SW480 (cell line): ENCODE data around the gene GAS6.
A peak's percentile ranks its signal among the peaks of the same experiment; 100 is the strongest.
"Not testable (repeated sequence)": the region's sequence is repeated elsewhere in the genome, so short reads cannot be mapped to it uniquely, and the experiment has no call there.

ENCODE experiments used
- DNase-seq: peaks from one replicate; pipeline ENCODE4 v3.0.0-alpha.2; 2016; ENCODE audit warnings: low spot score

The GAS6 gene

GRCh38 chr13:113806104-113806471, 57.8 kb downstream of the GAS6 start:
- no peak for DNase-seq

DNA sequence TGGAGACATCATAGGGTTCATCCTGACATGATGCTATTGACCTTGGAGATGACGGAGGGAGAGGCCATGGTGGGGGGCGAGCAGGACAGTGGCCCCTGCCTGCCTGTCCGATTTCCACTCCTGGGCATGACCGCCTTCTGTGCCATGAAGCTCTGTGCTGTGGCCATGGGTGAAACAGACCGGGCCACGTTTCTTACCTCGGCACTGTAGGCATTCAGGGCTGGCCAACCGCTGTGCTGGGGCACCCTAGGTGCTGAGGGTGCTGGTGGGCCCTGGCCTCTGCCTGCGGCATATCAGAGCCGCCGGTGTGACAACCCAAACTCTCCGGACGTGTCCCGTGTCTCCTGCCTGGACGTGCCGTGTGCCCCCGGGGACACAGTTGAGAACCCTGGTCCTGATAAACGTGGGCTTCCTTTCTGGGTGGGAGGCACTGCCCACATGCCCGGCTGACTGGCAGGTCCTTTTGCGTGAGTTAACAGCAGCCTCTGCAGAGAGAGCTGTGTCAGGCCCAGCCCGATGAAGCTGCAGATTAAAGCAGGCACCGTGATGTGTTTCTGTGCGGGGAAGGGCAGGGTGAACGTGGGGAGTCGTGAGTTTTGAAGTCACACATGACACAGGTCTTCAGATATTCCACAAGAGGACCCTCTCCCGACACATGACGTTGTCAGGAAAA, 58.3 kb downstream of the GAS6 start:
- no peak for DNase-seq

DNA sequence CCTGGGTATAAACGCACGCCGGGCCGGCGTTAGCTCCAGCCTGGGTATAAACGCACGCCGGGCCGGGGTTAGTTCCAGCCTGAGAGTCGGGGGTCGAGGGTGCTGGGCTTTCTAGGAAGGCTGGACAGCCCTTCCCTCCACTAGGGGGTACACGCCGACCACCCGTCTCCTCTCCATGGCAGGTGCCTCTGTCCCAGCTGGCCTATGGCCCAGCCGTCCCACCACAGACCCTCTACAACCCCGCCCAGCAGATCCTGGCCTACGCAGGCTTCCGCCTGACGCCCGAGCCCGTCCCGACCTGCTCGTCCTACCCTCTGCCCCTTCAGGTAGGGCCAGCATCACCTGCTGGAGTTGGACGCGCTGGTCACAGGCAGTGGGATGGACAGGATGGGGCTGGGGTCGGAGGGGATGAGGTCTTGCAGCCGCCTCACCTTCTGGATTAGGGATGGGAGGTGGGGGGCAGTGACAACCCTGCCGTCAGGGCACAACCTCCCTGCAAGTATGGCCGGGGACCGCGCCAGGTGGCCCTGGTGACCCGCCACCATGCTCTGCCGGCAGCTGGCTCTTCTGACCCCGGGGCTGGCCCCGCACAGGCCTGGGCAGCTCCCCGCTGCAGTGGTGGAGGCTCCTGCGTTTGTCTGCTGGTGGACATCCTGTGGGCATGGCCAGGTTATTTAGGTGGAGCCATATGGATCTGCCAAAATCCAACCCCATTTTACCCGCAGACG, 59.0 kb downstream of the GAS6 start:
- DNase-seq: no peak

DNA sequence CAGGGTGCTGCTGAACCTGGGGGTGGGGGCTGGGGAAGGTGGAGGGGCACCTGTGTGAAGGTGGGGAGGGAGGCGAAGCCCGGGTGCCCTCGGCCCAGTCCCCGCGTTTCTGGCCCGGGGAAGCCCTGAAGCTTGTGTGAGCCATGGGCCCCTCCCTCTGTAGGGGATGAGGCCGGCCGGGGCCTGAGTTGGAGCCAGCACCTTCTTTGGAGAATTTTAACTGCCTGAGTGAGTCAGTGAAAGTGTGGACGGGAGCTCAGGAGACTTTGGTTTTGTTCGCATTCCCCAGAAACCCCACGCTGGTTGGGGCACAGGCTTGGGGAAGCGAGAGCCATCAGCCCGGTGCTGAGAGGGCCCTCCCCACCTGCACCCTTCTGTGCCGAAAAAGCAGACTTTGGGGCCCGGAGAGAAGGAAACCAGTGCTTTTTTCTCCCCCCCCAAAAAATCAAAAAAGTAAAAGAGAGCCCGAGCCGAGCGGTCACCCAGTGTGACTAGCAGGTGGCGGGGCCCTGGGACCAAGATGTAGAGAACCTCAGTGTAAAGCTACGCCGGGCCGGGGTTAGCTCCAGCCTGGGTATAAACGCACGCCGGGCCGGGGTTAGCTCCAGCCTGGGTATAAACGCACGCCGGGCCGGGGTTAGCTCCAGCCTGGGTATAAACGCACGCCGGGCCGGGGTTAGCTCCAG, 59.7 kb downstream of the GAS6 start:
- DNase-seq: no peak

DNA sequence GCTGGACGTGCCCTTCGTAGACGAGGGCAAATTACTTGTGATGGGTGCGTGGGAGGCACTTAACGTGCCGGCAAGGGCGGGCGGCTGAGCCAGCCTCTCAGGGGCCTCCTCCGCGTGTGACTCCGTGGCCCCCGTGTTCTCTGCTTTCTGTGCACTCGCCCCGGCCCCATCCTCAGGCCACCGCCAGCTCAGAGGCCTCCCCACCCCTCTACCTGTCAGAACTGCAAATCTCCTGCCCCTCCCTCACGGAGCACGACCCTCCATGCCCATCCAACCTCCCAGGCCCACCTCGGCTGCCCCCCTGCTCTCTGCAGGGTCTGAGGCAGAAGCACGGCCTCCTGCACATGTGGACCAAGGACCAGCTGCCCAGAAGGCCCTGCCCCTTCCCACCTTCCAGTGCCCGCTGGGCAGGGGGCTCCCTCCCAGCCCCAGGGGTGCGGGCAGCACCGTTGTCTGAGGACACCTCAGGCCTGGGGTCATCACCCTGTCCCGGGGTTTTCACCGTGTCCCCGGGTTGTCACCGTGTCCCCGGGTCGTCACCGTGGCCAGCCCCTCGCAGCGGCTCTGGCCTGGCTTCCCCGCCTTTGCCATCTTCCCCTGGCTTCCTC, 60.4 kb downstream of the GAS6 start:
- DNase-seq: no peak

DNA sequence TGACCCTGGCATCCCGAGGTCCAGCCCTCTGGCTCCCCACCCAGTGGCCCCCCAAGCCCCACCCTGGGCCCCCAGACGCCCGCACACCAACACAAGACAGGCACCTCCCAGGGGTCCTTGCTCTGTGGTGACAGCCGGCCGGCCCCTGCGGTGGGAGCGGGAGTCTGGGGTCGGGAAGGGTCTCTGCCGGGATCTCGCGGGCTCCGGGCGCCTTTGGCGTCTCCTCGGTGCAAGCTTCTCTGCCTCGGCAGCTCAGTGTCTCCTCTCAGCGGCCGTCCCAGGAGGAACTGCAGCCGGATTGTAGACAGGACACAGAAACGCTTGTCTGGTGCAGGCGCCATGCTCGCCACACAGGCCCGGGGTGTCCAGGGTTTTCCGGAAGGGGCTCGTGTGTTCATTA, 61.1 kb downstream of the GAS6 start:
- DNase-seq: no peak

DNA sequence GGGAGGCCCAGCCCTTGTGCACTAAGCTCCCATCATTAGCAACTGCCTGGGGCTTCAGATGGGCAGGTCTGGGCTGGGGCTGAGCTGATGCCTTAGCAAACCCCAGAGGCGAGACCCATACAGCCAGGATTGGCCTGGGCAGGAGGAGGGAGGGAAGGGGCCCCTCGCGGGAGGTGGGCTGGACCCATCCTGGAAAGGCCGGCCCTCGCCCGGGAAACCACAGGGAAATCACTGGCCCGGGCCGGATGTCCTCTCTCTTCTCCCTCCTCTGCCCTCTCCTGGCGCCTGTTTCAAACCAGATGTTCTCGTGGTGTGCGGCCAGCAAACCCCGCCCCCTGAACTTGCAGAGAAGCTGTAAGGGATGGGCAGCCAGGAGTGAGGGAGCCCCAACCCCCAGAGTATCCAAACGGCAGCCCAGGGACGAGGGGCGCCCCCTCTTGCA, 61.8 kb downstream of the GAS6 start:
- DNase-seq: peak; percentile 74

DNA sequence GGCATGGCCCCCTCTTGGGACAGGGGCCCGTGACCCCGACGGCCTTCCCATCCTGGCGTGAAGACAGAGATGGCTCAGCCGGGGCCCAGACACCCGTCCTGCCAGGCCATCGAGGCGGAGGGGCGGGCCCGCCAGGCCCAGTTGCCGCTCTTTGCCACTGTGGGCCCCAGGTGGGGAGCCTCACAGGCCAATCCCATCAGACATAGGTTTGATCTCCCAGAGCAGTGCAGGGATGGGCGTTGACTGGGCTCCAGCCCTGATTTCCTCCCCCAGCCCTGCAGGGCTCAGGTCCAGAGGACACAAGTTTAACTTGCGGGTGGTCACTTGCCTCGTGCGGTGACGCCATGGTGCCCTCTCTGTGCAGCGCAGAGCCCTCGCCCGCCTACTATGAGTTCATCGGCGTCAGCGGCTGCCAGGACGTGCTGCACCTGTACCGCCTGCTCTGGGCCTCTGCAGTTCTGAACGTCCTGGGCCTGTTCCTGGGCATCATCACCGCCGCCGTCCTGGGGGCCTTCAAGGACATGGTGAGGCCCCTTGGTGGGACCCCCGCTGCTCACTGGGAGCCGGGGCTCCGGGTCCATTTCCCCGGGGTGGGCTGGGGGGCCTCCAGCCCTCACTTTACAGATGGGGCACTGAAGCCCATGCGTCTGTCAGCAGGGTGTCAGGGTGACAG, 62.5 kb downstream of the GAS6 start:
- no peak for DNase-seq

GRCh38 chr13:113800576-113800926, 63.3 kb downstream of the GAS6 start:
- no peak for DNase-seq

DNA sequence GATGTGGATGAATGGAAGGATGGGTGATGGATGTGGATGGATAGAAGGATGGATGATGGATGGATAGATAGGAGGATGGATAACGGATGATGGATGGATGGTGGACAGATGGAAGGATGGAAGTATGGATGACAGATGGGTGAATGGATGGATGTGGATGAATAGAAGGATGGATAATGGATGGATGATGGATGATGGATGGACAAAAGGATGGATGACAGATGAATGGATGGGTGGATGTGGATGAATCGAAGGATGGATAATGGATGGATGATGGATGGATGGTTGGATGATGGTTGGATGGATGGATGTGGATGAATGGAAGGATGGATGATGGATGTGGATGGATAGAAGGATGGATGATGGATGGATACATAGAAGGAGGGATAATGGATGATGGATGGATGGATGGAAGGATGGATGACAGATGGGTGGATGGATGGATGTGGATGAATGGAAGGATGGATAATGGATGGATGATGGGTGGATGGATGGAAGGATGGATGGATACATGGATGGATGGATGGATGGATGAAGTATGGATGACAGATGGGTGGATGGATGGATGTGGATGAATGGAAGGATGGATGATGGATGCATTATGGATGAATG, 65.6 kb downstream of the GAS6 start:
- DNase-seq: no peak

DNA sequence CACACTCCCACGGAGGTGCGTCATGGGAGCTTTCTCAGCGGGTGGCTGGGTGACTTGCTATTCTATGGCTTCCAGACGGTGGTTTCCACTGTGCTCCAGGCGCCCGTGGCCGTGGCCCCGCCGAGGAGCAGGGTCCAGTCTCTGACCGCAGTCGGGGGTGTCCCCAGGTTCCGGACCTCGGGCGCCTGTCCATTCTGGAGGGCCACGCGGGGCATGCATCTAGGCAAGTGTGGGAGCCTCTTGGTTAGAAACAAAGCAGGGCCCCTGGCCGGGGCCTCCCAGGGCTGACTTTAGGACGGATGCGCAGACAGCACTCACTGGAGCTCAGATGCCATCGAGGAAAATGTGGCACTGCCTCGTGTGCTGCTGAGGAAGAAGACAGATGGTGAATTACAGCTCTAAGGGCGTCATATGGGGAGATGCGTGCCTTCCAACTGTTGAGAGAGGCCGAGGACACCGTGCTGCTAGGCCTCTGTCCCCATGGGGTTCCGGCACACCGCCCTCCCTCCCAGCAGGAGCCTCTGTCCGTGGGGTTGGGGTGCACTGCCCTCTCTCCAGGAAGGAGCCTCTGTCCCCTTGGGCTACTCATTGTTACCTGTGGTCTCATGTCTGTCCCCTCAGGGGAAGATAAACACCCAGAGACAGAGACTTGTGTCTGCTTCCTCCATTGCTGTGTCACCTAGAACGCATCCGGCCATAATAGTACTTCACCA, 66.8 kb downstream of the GAS6 start:
- DNase-seq: no peak

- no peak for DNase-seq
Observed at GRCh38 chr13:113796211-113796963, 67.5 kb downstream of the GAS6 start.

DNA sequence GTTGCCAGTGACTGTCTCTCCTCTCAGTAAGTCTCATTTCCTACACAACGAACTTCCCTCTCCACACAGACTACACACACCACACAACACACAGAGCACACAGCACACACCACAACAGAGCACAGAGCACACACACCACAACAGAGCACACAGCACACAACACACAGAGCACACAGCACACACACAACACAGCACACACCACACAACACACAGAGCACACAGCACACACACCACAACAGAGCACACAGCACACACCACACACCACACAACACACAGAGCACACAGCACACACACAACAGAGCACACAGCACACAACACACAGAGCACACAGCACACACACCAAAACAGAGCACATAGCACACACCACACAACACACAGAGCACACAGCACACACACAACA, 68.5 kb downstream of the GAS6 start:
- DNase-seq: not testable (repeated sequence)

GRCh38 chr13:113794764-113795173, 69.1 kb downstream of the GAS6 start:
- DNase-seq: no peak

DNA sequence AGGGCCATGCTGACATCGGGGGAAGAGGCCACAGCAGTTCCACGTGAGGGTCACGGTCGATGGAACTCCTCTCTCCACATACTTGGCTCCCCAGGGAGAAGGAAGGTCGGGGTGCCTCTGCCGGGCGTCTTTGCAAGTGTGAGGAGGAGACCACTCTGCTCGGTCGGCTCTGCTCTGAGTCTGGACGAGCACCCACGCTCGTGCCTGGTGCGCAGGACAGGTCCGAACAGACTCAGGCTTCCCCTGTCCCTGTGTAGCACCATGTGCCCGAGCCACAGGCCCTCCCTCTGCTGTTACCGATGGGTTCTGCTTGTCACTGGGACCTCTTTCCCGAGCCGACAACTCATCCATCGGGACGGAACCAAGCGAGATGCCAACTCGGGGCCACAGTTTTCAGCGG, 69.8 kb downstream of the GAS6 start:
- no peak for DNase-seq

GRCh38 chr13:113793718-113794085, 70.2 kb downstream of the GAS6 start:
- DNase-seq: no peak

DNA sequence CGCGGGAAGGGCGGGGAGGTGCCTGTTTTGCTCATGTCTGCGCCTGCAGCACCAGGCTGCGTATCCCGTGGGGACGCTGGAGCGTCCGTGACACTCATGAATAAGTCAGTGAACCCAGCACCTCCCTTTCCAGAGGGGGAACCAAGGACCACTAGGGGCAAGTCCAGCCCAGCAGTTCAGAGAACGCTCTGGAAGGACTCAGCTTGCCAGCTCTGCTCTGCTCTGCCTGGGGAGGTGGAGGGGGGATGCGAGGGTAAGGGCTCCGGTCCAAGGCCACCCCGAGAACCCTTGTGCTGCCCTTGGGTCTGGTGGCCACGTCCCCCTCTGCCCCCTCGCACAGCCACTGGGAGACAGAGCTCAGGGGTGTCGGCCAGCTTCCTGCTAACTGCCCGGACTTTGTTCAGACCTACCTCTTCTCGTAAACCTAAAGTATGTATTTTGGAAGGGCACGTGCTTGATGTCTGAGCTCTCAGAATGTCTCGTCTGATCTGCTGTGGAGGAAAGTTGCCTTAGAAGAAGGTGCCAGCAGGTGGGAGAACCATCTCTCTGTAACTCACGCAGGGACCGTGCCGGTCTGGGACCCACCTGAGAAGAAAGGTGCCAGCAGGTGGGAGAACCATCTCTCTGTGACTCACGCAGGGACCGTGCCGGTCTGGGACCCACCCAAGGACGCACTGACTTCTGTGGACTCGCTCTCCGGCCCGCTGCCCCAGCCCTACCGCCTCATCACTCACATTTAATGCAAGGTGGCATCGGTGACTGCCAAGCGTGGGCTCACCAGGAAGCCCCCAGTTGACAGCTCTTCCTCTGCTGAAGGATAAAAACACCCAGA, 70.8 kb downstream of the GAS6 start:
- no peak for DNase-seq

- DNase-seq: no peak
Observed at GRCh38 chr13:113792236-113792770, 71.6 kb downstream of the GAS6 start.

- DNase-seq: no peak
Observed at GRCh38 chr13:113791761-113792160, 72.1 kb downstream of the GAS6 start.
